Inferior parietal cortex (tissue), 1 donor: ENCODE results near the gene DNAJB2.
"Not testable (repeated sequence)": the region's sequence is repeated elsewhere in the genome, so short reads cannot be mapped to it uniquely, and the experiment has no call there.

Experiments used
- DNase-seq: peaks from one replicate; pipeline ENCODE4 v3.0.0-alpha.2; 2016; ENCODE audit errors: extremely low spot score

The DNAJB2 gene

DNA sequence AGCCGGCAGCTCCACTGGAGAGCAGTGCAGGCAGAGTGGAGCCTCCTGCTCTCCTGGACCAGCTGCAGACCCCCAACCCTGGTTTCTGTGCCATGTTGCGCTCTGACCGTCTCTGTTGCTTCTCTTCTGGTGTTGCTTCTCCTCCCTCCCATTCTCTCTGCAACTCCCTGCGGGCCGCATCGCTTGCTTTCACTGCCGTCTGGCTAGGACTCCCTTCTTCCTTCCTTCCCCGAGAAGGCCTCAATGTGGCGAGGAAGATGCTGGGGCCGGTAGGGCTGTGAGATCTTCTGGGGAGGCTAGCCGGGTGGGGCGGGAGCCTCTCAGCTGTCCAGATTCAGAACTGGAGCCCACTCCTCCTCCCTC is 6.2 kb downstream of the DNAJB2 start:
- no peak for DNase-seq

DNA sequence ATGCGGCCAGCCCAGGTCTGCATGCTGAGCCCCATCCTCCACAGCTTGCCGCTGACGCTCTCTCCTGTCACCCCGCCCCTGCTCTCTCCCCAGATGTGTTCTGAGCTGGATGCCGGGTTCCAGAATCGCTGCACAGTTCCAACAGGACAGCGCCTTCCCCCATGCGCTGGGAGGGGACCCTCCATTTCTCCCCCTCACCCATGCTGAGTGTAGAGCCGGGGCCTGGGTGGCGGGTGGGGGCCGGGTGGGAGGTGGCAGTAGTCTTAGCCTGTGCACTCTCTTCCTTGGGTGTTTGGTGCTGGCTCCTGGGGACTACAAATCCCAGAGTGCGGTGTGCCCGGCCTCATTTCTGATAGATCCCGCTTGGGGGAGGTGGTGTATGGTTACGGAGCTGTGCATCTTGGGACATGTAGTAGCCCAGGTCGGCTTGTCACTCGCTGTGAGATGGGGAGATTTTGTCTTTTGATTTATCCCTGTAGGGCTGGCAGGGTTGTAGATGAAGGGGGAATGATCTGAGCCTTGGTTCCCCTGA is 6.8 kb downstream of the DNAJB2 start:
- DNase-seq: peak; percentile 68

DNA sequence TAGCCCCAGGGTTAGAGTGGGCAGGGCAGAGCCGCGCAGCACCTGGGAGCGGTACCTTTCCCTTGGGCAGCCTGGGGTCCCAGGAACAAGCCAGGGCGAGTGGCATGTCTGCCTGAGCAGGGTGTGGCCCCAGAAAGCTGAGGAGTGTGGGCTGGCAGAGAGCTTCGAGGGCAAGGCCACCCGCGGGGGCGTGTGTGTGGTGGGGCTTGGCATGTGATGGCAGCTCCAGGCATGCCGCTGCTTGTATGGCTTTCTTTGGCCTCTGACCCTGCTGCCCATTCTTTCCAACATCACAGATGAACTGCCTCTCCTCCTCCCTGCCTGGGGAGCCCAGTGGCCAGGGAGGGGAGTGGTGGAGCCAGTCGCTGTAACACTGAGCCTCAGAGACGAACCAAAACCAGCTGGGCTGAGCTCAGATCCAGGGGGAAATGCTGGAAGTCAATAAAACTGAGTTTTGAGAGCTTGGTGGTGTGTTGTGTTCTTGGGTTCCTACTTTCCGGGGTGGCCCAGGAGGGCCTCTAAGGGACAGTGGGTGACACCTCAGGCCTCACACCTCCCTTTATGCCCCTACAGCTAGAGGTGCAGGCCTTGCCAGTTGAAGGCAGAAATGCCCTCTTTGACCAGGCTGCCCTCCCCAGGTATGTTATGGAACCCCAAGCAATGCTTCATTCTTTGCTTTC is 7.4 kb downstream of the DNAJB2 start:
- DNase-seq: peak; percentile 24

DNA sequence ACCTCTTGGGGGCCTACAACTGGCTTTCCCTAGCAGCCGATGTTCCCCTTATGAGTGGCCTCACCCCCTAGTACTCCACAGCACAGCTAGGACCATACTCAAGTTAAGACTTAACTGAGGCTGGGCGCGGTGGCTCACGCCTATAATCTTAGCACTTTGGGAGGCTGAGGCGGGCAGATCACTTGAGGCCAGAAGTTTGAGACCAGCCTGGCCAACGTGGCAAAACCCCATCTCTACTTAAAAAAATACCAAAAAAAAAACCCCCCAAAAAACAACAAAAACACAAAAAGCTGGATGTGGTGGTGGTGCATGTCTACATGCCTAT is 7.9 kb downstream of the DNAJB2 start:
- not testable (repeated sequence) for DNase-seq

DNA sequence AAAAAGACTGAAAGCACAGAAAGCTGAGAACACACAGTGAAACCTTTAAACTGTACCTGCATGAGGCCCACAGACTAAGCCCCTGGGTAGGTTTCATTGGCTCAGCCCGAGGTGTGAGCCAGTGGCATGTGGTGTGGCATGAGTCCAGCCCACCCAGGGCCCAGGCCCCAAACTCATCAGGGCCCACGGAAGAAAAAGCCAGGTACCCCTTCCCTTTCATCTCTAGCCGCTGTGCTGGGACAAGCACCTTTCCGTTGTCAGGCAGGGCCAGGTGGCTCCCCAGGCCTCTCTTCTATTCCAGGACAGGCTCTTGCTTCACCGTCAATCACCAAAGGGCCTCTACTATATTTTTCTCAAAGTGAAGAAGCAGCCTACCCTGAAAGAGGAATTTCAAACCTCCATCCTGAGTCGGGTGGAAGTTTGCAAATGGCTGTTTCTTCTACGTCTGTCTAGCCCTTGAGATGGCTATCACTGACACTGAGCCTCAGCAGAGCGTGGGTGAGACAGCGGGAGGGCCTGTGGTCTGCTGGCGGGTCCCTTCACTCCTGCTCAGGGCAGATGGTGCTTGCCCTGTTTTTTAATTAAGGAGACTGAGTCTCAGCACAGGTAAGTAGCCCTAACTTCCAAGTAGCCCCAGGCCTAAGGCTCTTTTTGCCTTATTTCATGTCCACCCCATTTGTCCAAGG is 8.6 kb downstream of the DNAJB2 start:
- no peak for DNase-seq

DNA sequence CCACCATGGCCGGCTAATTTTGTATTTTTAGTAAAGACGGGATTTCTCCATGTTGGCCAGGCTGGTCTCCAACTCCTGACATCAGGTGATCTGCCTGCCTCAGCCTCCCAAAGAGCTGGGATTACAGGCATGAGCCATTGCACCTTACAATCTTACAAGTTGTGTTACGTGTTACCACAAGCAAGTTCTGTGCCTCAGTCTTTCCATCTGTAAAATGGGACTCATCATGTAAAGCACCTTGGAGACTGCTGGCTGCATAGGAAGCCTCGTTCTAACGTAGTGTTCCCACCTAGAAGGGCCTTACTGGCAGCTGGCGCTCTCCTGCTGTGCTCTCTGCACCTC is 10.0 kb downstream of the DNAJB2 start:
- no peak for DNase-seq

DNA sequence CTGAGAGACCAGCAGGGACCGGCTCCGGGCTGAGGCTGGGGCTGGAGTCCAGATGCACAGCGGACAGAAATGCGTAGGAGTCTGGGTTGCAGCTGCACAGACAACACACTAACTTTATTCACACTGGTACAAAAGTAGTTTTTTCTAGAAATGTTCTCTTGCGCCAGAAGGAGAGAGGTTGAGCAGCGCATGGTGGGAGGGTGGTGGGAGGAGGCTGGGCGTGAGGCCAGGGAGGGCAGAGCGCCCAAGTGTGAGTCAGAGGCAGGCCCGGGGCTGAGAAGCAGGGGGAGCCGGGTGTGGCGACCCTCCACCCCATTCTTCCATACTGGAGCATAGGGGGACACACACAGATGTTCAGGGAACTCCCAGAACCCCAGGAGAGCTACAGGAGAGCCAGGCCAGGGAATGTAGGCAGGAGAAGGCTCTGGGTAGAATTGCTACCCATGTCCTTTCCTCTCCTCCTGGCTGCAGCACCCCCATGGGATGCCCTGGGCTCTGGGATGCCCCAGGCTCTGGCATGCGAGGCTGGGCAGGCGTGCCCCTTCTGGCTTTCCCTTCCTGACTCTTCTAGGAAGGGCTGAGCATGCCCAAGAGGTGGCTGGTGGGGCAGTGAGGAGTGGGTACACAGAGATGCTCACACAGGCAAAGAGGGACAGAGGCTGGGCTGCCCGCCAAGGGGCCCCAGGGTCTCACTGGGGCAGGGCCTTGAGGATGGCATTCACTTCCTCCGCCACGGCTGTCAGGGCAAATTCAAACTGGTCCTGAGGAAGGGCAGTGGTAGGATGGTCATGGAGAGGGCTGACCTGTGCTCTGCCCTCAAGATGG is 10.6 kb downstream of the DNAJB2 start:
- peak; percentile 86 for DNase-seq

DNA sequence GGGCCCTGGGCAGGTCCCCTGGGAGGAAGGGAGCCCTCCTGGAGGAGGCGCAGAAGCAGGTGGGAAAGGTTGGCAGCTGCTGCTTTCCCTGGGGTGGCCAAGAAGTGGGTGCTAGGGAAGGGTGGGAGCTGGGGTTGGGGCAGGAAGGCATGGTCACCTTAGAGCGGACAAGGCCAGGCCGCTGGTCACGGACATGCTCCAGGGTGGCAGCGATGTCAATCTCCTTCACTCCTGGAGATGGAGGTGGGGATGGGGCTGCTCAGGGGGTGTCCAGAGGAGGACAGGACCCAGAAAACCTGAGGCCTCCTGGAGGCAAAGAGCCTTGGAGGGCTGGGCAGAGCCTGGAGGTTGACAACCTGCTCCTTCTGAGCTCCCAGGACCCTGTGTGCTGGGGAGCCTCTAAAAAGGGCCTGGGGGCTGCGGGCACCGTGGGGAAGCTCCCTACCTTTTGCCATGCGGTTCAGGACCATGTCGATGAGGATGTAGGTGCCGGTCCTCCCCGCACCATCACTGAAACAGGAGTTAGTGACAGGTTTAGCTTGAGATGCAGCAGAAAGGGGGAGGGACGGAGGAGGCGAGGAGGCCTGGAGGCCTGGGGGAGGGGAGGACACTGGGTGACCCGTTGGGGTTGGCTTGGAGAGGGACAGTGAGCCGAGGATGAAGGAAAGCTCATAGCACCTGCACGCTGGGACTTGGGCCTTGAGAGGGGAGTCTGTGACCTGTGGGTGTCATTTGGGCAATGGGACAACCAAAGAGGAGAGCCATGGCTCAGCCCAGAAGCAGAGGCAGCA is 11.4 kb downstream of the DNAJB2 start:
- DNase-seq: no peak

DNA sequence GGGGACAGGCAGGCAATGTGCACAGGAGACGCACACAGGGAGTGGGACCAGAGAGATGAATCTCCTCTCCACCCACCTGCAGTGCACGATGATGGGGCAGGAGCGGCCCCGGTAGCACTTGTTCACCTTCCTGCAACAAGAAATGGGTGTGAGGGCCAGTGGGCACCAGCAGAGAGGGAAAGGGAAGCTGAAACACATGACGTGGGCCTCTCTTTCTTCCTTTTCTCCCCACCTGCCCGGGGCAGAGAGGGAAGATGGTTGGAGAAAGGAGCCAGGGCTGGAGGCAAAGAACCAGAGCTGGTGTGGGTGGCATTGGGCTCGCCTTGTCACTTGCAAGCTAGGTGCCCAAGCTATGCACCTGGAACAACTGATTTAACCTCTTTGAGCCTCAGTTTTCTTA is 12.2 kb downstream of the DNAJB2 start:
- no peak for DNase-seq

DNA sequence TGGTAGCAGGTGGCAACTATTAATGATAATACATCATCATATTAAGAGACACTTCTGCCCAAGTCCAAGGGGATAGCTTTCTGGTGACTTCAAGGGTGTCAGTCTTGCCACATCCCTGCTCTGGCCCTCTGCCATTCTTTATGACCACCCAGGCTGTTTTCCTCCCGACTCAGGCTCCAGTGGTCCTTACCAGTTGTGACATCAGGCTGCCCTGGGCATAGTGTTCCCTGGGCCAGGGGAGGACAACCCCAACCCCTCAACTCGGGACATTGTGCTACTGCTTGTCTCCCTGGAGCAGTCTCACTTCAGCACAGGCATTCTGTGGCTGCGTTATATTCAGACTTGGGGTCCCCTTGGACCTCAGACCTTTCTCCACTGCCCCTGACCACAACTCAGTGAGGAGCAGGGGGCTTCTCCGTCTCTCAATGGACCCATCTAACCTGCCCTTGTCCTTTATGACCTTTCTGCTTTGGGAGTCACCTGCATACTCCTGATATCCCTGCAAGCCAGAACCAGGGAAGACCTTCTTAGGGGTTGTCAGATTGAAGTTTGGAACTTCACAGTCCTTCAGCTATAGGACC is 12.8 kb downstream of the DNAJB2 start:
- no peak for DNase-seq

DNA sequence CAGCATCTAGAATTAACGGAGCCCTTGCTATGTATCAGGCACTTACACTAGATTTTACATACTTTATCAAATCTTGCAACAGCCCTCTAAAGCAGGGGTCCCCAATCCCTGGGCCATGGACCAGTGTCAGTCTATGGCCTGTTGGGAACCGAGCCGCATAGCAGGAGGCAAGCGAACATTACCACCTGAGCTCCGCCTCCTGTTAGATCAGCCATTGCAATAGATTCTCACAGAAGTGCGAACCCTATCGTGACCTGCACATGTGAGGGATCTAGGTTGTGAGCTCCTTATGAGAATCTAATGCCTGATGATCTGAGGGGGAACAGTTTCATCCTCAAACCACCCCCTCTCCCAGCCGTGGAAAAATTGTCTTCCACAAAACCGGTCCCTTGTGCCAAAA is 13.4 kb downstream of the DNAJB2 start:
- DNase-seq: no peak

DNA sequence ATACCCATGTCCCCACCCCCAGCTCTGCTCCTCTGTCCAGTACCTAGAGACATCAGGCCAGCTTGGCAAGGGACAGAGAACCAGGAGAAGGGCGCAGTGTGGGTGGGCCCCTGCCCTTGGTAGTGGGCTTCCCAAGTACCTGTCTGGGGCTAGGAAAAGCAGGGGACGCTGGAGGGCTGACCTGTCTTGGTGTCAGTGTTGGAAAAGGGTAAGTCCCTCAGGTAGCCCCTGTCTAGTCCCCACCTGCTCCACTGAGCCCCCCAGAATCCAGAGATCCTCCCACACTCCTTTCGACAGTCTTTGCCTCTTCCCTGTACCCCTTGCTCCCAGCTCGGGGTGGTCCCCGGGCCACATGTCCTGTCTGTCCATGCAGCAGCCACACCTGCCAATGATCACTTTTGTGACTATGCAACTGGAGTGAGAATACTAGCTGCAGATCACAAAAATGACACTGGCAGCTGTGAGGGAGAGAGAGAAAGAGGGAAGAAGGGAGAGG is 14.6 kb downstream of the DNAJB2 start:
- DNase-seq: no peak

DNA sequence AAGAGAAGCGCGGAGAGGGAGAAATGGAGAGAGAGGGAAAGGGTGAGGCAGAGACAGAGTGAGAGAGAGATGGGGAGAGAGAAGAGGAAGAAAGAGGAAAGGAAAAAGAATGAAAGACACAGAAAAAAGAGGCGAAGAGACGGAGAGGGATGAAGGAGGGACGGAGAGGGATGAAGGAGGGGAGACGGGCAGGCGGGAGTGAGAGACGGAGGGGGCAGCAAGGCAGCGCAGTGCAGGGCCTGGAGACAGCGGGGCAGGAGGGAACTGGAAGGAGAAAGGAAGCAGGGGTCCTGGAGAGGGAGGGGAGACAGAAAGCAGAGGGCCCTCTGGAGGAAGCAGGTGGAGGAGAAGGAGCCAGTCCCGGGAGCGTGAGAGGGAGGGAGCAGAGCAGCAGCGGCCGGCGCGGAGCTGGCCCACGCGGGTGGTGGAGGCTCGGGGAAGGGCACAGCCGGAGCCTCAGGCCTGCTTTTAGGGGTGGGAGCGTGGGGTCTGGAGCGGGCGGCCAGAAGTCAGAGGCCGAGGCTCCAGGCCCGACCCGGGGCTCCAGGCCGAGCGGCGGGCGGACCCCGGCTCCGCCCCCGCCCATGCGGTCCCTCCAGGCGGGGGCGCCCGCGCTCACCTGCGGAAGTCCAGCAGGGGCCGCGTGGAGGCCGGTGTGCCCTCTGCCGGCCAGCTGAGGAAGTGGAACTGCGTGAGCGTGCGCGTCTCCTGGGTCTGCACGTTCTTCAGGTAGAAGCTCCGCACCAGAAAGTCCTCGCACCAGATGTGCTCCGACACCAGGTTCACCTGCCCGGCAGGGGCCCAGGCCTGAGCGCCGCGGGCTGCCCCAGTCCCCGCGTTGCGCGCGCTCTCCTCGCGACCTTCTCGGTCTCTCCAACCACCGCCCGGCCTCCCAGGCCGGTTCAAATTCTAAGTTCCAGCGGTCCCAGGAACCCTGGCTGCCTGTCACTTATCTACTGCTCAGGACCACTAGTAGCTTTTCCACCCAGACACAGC is 15.5 kb downstream of the DNAJB2 start:
- peak; percentile 86 for DNase-seq

DNA sequence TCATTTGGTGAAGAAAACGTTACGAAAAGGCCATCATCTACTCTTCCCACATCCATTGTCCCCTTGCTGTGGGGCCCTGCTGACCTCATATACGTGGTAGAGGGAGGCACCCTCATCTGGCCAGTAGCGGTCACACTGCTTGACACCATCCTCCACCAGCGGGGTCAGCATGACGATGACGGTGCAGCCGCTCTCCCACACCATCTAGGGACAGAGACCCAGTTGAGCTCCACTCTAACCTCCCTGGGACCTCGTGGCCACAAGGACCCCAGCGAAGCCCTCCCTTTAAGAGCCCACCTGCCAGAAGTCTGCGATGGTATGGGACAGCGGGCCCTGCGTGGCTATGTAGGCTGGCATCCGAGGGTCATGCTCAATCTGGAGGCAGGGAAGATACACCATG is 17.0 kb downstream of the DNAJB2 start:
- no peak for DNase-seq

DNA sequence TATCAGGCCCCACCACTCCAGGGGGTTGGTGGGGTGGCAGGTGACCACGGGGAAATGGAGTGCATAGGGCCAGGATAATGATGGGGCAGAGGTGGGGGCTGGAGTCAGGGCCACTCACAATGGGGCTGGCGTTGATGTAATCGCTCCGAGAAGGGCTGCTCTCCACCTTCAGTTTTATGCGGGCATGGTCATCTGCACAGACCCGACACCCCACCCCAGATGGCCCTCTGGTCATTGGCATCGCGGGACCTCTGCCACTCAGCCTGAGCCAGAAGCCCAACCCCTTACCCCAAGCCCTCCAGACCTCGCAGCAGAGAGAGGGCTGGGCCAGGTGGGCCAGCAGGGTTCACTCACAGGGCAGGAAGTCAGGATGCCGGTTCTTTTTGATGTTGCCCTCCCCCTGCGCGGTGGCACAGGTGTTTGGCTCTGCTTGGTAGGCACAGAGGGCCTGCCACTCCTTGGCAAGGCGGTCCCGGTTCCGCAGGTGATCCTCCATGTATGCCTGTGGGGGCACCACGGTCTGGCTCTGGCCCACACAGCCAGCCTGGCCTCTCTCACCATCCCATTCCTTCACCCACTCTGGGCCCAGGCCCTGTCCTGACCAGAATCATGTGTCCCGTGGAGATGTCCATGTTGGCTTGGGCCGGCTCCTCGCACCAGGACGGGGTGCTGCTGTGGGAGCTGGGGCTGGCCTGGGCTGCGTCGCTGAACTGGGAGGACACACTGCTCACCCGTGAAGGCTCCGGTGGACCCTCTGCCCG is 17.6 kb downstream of the DNAJB2 start:
- DNase-seq: no peak

DNA sequence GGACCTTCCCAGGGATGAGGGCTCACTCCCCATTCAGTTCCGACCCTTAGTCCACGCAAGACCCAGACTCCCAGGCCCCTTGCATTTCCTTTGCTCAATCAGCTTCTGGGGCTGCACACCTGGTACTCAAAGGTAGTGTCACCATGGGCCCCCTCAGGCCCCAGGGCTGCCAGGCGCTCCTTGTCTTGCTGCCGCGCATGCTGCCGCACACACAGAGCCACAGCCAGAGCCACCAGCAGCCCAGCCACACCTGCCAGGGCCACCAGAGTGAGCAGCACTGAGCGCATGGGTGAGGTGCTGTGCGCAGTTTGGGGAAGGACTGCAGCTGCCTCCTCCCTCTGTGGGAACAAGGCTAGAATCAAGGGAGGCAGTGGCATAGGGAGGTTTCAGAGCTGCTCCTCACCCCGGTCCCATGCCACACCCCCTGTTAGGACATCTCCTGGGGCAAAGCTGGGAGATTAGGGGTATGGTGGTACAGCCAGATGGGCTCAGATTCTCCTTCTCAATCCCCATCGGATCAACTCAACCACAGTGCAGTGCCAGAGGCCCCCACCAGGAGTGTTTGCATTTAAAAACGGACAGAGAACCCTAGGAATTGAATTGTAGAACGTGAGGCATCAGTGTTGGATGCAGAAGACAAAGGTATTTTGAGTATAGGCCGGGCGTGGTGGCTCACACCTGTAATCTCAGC is 18.7 kb downstream of the DNAJB2 start:
- DNase-seq: no peak

DNA sequence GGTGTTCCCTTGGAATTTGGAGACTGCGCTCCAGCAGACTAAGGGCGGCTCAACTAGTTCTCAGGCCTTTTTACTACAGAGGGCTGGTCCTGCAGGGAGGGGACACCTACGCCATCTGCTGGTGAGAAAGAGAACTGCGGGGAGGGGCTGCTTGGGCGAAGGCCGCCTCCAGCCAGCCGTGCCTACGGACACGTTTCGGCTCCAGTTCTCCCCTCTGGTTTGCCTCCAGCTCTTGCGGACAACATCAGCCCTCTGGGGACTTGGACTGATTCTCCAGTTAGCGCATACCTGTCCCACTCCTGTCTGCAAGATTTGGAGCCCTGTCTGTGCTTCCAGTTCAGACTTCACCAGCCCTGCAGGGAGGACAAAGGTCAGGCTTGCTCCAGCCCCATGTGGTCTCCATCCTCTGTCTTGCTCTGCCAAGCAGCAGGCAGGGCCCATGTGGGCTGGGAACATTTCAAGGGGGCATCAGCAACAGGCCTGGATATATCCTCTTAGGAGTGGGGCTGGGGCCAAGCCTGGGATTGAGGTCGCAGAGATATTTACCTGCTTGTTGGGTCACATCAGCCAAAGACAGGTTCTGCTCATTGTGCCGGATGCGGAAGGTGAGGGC is 19.7 kb downstream of the DNAJB2 start:
- DNase-seq: peak; percentile 85

DNA sequence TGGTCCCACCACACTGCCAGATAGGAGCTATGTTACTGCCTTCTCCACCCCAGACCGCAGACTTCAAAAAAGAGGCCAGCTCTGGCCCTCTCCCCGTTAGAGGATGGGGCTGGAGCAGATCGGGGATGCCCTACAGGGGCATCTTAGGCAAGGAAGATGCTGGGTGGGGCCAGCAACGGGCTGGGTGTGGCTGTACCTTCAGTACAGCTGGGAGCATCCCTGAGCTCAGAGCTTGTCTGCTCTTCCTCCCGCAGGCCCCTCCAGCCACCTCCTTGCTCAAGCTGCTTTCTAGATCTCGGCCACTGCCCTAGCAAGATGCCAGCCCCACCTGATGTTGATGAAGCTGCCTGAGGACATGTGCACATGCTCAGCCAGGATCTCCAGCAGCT is 20.2 kb downstream of the DNAJB2 start:
- no peak for DNase-seq

DNA sequence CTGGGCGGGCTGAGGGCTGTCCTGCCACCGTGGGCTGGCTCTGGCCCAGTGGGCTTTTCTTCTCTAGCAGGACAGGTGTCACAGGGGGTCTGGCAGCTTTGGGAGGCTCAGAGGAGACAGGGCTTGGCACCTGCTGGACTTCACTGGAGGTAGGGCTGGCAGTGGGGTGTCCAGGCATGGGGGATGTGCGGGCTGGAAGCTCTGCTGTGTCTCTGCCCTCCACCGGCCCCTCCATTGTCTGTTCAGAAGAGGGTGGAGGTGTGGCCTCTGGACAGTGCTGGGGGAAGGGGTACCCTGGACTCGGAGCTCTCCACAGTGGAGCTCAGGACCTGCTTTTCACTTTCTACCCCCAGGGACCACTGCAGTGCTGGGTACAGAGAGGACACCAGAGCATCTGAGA is 20.9 kb downstream of the DNAJB2 start:
- DNase-seq: no peak
